Endometrium (tissue), 2 donors: ENCODE data around the gene DNER.

Experiments
- FAIRE-seq: peaks from 2 replicates; lab custom pipeline; 2012; peaks lifted over from hg19 to GRCh38; lab: Jason Lieb, UNC
- donor health status: control.
- donor health status: control.

DNER gene

DNA sequence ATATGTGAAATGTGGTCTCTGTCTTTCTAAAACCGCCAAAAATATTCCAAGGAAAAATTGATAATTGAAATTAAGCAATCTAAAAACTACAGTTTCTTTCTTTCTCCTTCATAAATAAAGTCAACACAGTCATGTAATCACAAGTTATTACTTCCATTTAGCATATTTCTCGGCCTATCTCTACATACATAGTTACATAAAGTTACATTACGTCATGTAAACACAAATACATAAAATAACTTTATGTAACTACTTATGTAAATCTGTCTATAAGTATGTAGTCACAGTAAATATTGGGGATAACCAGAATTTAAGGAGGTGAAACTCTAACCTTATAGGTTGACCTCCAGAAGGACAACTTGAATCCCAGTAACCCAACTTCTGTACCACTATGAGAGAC lies 394.8 kb downstream of the DNER start:
- no peak for FAIRE-seq

- FAIRE-seq: no peak
Observed at GRCh38 chr2:229314117-229314516, 400.2 kb downstream of the DNER start.

- no peak for FAIRE-seq
Observed at GRCh38 chr2:229313591-229313990, 400.8 kb downstream of the DNER start.
